Brain microvascular endothelial cell (primary cell): ENCODE results near the gene IFT43.

Experiments
- DNase-seq: peaks from one replicate; pipeline ENCODE4 v3.0.0-alpha.2; 2020
- H3K27ac ChIP-seq: fragments of 250-450 bp; sonication (Bioruptor Pico); 2 replicates; pipeline ENCODE4 v1.5.1; 2020; ENCODE audit warnings: mild to moderate bottlenecking, moderate library complexity
- H3K27me3 ChIP-seq: fragments of 250-450 bp; sonication (Bioruptor Pico); replicated peaks from 2 replicates; pipeline ENCODE4 v1.5.1; 2020; ENCODE audit warnings: mild to moderate bottlenecking
- H3K36me3 ChIP-seq: fragments of 250-450 bp; sonication (Bioruptor Pico); replicated peaks from 2 replicates; pipeline ENCODE4 v1.5.1; 2020; ENCODE audit warnings: mild to moderate bottlenecking
- H3K4me3 ChIP-seq: 2 replicates; pipeline ENCODE4 v1.5.1; 2011; ENCODE audit warnings: low read depth, mild to moderate bottlenecking, control low read depth, low read length, moderate library complexity
- CTCF ChIP-seq: IDR thresholded peaks from 2 replicates; pipeline ENCODE4 v1.5.1; 2011; ENCODE audit warnings: low read depth, mild to moderate bottlenecking, moderate library complexity, low read length, control low read depth, inconsistent platforms; ENCODE audit errors: missing control alignments
- in situ Hi-C: cut with HindIII; loops from 2 replicates; pipeline ENCODE4 v1.10.0; 2017; ENCODE audit warnings: low sequenced_read_pairs, low pct_ligation_motif_present

Gene IFT43

GRCh38 chr14:75976826-75977581, 8.6 kb upstream of the IFT43 start:
- DNase-seq, result no peak
- H3K27me3 ChIP-seq, result no peaks in the 10 kb centered on the region
- in situ Hi-C loops, result no loop called here
- no peak for TF ChIP-seq CTCF
- no peak overlapping the region for H3K4me3 ChIP-seq
- no peak overlapping the region for H3K27ac ChIP-seq
- H3K36me3 ChIP-seq, result no peaks in the 10 kb centered on the region

GRCh38 chr14:75977582-75977943, 8.0 kb upstream of the IFT43 start:
- in situ Hi-C loops, result no loop called here
- Histone ChIP-seq H3K4me3 (no peak overlapping the region), H3K27me3 (no peaks in the 10 kb centered on the region), H3K27ac (no peak overlapping the region), H3K36me3 (no peaks in the 10 kb centered on the region)
- no peak for DNase-seq
- TF ChIP-seq CTCF, result no peak

- DNase-seq, result no peak
- Histone ChIP-seq H3K27ac (no peak overlapping the region), H3K4me3 (no peak overlapping the region), H3K36me3 (no peaks in the 10 kb centered on the region), H3K27me3 (no peaks in the 10 kb centered on the region)
- TF ChIP-seq CTCF, result no peak
- in situ Hi-C loops, result no loop called here
Measured at GRCh38 chr14:75978249-75978731, 7.3 kb upstream of the IFT43 start.

GRCh38 chr14:75979071-75979571, 6.4 kb upstream of the IFT43 start:
- in situ Hi-C loops, result no loop called here
- H3K36me3 ChIP-seq, result no peaks in the 10 kb centered on the region
- peak; percentile 87 for TF ChIP-seq CTCF
- no peak overlapping the region for H3K4me3 ChIP-seq
- no peaks in the 10 kb centered on the region for H3K27me3 ChIP-seq
- DNase-seq, result no peak
- H3K27ac ChIP-seq, result no peak overlapping the region

- H3K36me3 ChIP-seq, result no peaks in the 10 kb centered on the region
- H3K27me3 ChIP-seq, result no peaks in the 10 kb centered on the region
- in situ Hi-C loops, result no loop called here
- no peak for DNase-seq
- no peak overlapping the region for H3K4me3 ChIP-seq
- TF ChIP-seq CTCF, result no peak
- no peak overlapping the region for H3K27ac ChIP-seq
Measured at GRCh38 chr14:75979648-75980565, 5.7 kb upstream of the IFT43 start.
